Progenitor cell of endocrine pancreas (in vitro differentiated cells): Measurements from ENCODE around the gene SNRPD1. TPM values are rescaled to one million over a fixed set of nuclear protein-coding genes. Genes with fewer than 3 reads are reported as not detected.

ENCODE experiments used
- DNase-seq: peaks from one replicate; pipeline ENCODE4 v3.0.0; 2021; ENCODE audit warnings: low spot score; ENCODE audit not compliant: unreplicated experiment
- H3K27ac Mint-ChIP-seq: 2 replicates; pipeline ENCODE4 v1.8.0; 2021; ENCODE audit warnings: mild to moderate bottlenecking, moderate library complexity, mixed read lengths
- H3K27me3 Mint-ChIP-seq: 2 replicates; pipeline ENCODE4 v1.8.0; 2021; ENCODE audit warnings: mixed read lengths
- H3K36me3 Mint-ChIP-seq: 2 replicates; pipeline ENCODE4 v1.8.0; 2022; ENCODE audit warnings: mixed read lengths; ENCODE audit not compliant: insufficient read depth
- H3K4me1 Mint-ChIP-seq: 2 replicates; pipeline ENCODE4 v1.8.0; 2021; ENCODE audit warnings: low read depth, mixed read lengths
- H3K4me3 Mint-ChIP-seq: 2 replicates; pipeline ENCODE4 v1.8.0; 2021; ENCODE audit warnings: low read depth, mild to moderate bottlenecking, moderate library complexity, mixed read lengths
- H3K9me3 Mint-ChIP-seq: 2 replicates; pipeline ENCODE4 v1.8.0; 2021; ENCODE audit warnings: low read depth, mixed read lengths
- total RNA-seq: library from RNA; stranded (reverse); gene quantifications from 2 replicates; pipeline ENCODE4 v1.2.1, GENCODE V29; 2021
- TF ChIP-seq, protein P1 (sequence below): fragments of 200-600 bp; sonication (generic); IDR thresholded peaks from one replicate; pipeline ENCODE4 v1.5.0; 2021; ENCODE audit warnings: antibody characterized with exemption, mild to moderate bottlenecking; ENCODE audit not compliant: unreplicated experiment

Gene SNRPD1
- total RNA-seq, 1 donor from 2014 or later: 76.7 TPM

DNA sequence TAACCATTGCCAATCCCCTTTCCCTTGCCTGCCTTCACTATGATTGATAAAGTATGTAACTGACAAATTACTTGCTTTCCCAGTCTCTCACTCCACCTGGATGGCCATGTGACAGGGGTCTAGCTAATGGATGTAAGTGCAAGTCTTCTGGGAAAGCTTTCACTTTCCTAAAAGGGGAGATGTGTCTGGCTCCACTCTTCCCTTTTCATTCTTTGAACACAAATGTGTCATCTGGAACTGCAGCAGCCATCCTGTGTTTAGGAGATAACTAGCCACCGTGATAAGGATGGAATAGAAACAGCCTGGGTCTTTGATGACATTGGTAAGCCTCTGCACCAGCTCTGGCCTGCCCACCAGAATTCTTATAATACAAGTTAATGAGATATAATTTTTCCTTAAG, 38.2 kb downstream of the SNRPD1 start:
- Mint-ChIP-seq H3K4me1 (no peaks in the 10 kb centered on the region), H3K27me3 (no peaks in the 10 kb centered on the region), H3K4me3 (no peak overlapping the region), H3K27ac (no peak overlapping the region), H3K36me3 (peaks cover 4% of the 10 kb centered on the region), H3K9me3 (no peaks in the 10 kb centered on the region)
- TF ChIP-seq, protein P1, sequence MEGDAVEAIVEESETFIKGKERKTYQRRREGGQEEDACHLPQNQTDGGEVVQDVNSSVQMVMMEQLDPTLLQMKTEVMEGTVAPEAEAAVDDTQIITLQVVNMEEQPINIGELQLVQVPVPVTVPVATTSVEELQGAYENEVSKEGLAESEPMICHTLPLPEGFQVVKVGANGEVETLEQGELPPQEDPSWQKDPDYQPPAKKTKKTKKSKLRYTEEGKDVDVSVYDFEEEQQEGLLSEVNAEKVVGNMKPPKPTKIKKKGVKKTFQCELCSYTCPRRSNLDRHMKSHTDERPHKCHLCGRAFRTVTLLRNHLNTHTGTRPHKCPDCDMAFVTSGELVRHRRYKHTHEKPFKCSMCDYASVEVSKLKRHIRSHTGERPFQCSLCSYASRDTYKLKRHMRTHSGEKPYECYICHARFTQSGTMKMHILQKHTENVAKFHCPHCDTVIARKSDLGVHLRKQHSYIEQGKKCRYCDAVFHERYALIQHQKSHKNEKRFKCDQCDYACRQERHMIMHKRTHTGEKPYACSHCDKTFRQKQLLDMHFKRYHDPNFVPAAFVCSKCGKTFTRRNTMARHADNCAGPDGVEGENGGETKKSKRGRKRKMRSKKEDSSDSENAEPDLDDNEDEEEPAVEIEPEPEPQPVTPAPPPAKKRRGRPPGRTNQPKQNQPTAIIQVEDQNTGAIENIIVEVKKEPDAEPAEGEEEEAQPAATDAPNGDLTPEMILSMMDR: no peak
- DNase-seq: no peak

DNA sequence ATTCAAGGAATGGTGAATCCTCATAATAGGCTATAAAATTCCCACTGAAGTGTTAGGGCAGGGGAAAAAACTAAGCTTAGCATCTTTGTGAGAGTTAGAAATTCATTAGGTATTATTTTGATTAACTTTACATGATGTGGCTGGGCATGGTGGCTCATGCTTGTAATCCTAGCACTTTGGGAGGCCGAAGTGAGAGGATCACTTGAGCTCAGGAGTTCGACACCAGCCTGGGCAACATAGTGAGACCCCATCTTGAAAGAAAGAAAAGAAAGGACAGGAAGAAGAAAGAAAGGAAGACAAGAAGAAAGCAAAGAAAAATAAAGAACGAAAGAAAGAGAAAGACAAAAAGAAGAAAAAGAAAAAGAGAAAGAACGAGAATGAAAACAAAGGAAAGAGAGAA, 40.0 kb downstream of the SNRPD1 start:
- no peak for DNase-seq
- no peaks in the 10 kb centered on the region for H3K27me3 Mint-ChIP-seq
- peak overlapping the region; percentile 22 for H3K27ac Mint-ChIP-seq

DNA sequence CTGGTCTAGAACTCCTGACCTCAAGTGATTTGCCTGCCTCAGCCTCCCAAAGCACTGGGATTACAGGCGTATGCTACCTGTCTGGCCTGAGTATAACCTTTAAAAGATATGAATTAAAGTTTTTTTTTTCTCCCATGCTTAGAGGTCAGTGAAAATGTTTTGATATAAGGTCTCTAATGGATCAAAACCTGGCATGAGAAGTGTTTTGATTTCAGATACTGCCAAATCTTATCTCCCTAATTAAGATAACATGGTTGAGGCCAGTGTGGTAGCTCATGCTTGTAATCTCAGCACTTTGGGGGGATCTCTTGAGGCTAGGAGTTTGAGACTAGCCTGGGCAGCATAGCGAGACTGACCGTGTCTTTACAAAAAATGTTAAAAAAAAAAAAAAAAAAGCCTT, 41.2 kb downstream of the SNRPD1 start:
- Mint-ChIP-seq H3K4me3 (no peak overlapping the region), H3K9me3 (no peaks in the 10 kb centered on the region), H3K27me3 (no peaks in the 10 kb centered on the region), H3K27ac (no peak overlapping the region), H3K36me3 (peaks cover 8% of the 10 kb centered on the region), H3K4me1 (no peaks in the 10 kb centered on the region)
- no peak for DNase-seq
- TF ChIP-seq, protein P1: no peak

More for the DNA sequence above, 40.0 kb downstream of the SNRPD1 start:
- peaks cover 8% of the 10 kb centered on the region for H3K36me3 Mint-ChIP-seq
- H3K4me3 Mint-ChIP-seq: no peak overlapping the region
- no peaks in the 10 kb centered on the region for H3K9me3 Mint-ChIP-seq
- no peaks in the 10 kb centered on the region for H3K4me1 Mint-ChIP-seq
- TF ChIP-seq, protein P1: no peak

DNA sequence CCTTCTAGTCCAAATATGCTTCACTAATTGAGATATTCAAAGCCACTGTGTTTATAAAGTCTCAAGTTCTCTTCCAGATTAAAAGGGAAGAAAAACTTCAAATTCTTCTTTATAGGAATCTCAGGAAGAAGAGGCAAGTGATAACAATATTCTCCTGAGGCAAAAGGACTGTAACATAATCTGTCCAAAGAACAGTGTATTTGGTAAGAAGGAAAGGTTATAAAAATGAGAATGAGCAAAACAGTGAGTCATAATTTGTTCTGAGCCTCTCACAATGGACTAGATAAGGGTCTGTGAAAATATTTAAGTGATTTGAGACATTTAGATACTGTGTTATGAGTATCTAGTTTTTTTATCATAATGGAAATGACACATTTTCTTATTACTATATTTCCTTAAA, 44.3 kb downstream of the SNRPD1 start:
- no peak for DNase-seq
- H3K36me3 Mint-ChIP-seq: peaks cover 7% of the 10 kb centered on the region

DNA sequence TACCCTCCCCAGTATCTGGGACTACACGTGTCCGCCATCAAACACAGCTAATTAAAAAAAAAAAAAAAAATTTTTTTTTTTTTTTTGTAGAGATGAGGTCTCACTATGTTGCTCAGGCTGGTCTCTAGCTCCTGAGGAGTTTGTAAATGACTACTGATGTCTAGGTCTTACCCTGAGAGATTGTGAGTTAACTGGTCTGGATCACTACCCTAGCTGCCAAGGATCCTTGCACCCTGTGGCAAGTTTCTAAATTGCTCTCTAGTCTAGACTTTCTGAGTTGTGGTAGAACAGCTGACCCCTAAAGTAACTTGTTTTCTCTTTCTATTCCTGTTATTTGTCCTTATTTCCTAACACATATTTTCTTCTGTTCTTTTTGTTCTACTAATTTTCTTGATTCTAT, 48.0 kb downstream of the SNRPD1 start:
- TF ChIP-seq, protein P1: no peak
- Mint-ChIP-seq H3K36me3 (peaks cover 9% of the 10 kb centered on the region), H3K4me1 (peaks cover 3% of the 10 kb centered on the region), H3K27me3 (no peaks in the 10 kb centered on the region), H3K27ac (no peak overlapping the region), H3K4me3 (no peak overlapping the region), H3K9me3 (no peaks in the 10 kb centered on the region)
- DNase-seq: no peak

More for the DNA sequence above, 44.3 kb downstream of the SNRPD1 start:
- Mint-ChIP-seq H3K27ac (no peak overlapping the region), H3K9me3 (no peaks in the 10 kb centered on the region), H3K27me3 (no peaks in the 10 kb centered on the region), H3K4me1 (no peaks in the 10 kb centered on the region), H3K4me3 (no peak overlapping the region)
- TF ChIP-seq, protein P1: no peak
